Effector memory CD4-positive, alpha-beta T cell (primary cell): ENCODE data around the gene CATSPER4.
A peak's percentile ranks its signal among the peaks of the same experiment; 100 is the strongest.
"Not testable (repeated sequence)": the region's sequence is repeated elsewhere in the genome, so short reads cannot be mapped to it uniquely, and the experiment has no call there.

Source experiments
- DNase-seq, 3 donors: peaks; one replicate each; pipeline ENCODE4 v3.0.0-alpha.2; 2020
- H3K27ac ChIP-seq: 2 replicates; pipeline ENCODE4 v1.7.0; 2013; ENCODE audit warnings: mild to moderate bottlenecking, low read length, moderate library complexity; ENCODE audit not compliant: insufficient read depth, poor library complexity, severe bottlenecking
- H3K27me3 ChIP-seq: replicated peaks from 2 replicates; pipeline ENCODE4 v1.7.0; 2013; ENCODE audit warnings: mild to moderate bottlenecking, low read length; ENCODE audit not compliant: insufficient read depth, control insufficient read depth, poor library complexity, severe bottlenecking
- H3K36me3 ChIP-seq: 2 replicates; pipeline ENCODE4 v1.7.0; 2013; ENCODE audit warnings: mild to moderate bottlenecking, low read length, moderate library complexity; ENCODE audit not compliant: control insufficient read depth, insufficient read depth
- H3K4me1 ChIP-seq: 2 replicates; pipeline ENCODE4 v1.7.0; 2013; ENCODE audit warnings: low read length, mild to moderate bottlenecking; ENCODE audit not compliant: control insufficient read depth, insufficient read depth, poor library complexity, severe bottlenecking
- H3K4me3 ChIP-seq: 2 replicates; pipeline ENCODE4 v1.7.0; 2013; ENCODE audit warnings: low read length, low read depth, mild to moderate bottlenecking; ENCODE audit not compliant: insufficient read depth, poor library complexity, severe bottlenecking
- H3K9me3 ChIP-seq: 2 replicates; pipeline ENCODE4 v1.7.0; 2013; ENCODE audit warnings: mild to moderate bottlenecking, low read length, moderate library complexity; ENCODE audit not compliant: control insufficient read depth

CATSPER4 gene

GRCh38 chr1:26218906-26219494 lies 28.6 kb downstream of the CATSPER4 start:
- no peaks in the 10 kb centered on the region for H3K27me3 ChIP-seq
- DNase-seq, result no peak
- no peaks in the 10 kb centered on the region for H3K9me3 ChIP-seq
- H3K36me3 ChIP-seq, result no peaks in the 10 kb centered on the region
- H3K27ac ChIP-seq, result no peak overlapping the region
- H3K4me1 ChIP-seq, result no peaks in the 10 kb centered on the region
- H3K4me3 ChIP-seq, result no peak overlapping the region

- Histone ChIP-seq H3K4me3 (no peak overlapping the region), H3K9me3 (no peaks in the 10 kb centered on the region), H3K27me3 (peaks cover 6% of the 10 kb centered on the region), H3K27ac (no peak overlapping the region), H3K36me3 (no peaks in the 10 kb centered on the region), H3K4me1 (peaks cover 2% of the 10 kb centered on the region)
- DNase-seq, result no peak
Observed at GRCh38 chr1:26220199-26220912, 30.0 kb downstream of the CATSPER4 start.

- peaks cover 8% of the 10 kb centered on the region for H3K27me3 ChIP-seq
- H3K9me3 ChIP-seq, result no peaks in the 10 kb centered on the region
- no peak for DNase-seq
- no peak overlapping the region for H3K27ac ChIP-seq
- H3K4me3 ChIP-seq, result no peak overlapping the region
- H3K36me3 ChIP-seq, result no peaks in the 10 kb centered on the region
- H3K4me1 ChIP-seq, result peaks cover 7% of the 10 kb centered on the region
Observed at GRCh38 chr1:26221094-26221493, 30.7 kb downstream of the CATSPER4 start.

- no peaks in the 10 kb centered on the region for H3K9me3 ChIP-seq
- H3K4me3 ChIP-seq, result no peak overlapping the region
- H3K27ac ChIP-seq, result no peak overlapping the region
- peaks cover 7% of the 10 kb centered on the region for H3K4me1 ChIP-seq
- H3K27me3 ChIP-seq, result peaks cover 8% of the 10 kb centered on the region
- no peak for DNase-seq
- no peaks in the 10 kb centered on the region for H3K36me3 ChIP-seq
Observed at GRCh38 chr1:26224606-26225005, 34.2 kb downstream of the CATSPER4 start.

- DNase-seq, result peak; percentile 7 to 35 (median 15)
- no peaks in the 10 kb centered on the region for H3K36me3 ChIP-seq
- H3K4me3 ChIP-seq, result peak overlapping the region; percentile 40
- H3K27me3 ChIP-seq, result peaks cover 8% of the 10 kb centered on the region
- no peak overlapping the region for H3K27ac ChIP-seq
- peaks cover 7% of the 10 kb centered on the region for H3K4me1 ChIP-seq
- H3K9me3 ChIP-seq, result no peaks in the 10 kb centered on the region
Observed at GRCh38 chr1:26225033-26225831, 34.8 kb downstream of the CATSPER4 start.

- not testable (repeated sequence) for H3K4me3 ChIP-seq, H3K9me3 ChIP-seq, H3K36me3 ChIP-seq, DNase-seq, H3K27ac ChIP-seq, H3K27me3 ChIP-seq
- H3K4me1 ChIP-seq, result peaks cover 10% of the 10 kb centered on the region
Observed at GRCh38 chr1:26230682-26231081, 40.3 kb downstream of the CATSPER4 start.

GRCh38 chr1:26233903-26234643 lies 43.7 kb downstream of the CATSPER4 start, which contains the start of gene CEP85:
CEP85 (plus strand) TSS chr1:26234200; CDS start chr1:26239784, 5,584 bp downstream.
- Histone ChIP-seq H3K27ac (peak within 1 kb of the TSS; percentile 84), H3K4me1 (peaks cover 9% of the 10 kb centered on the region), H3K9me3 (no peaks in the 10 kb centered on the region), H3K4me3 (peak within 1 kb of the TSS; percentile 88), H3K27me3 (no peaks in the 10 kb centered on the region), H3K36me3 (no peaks in the 10 kb centered on the region)
- peak; percentile 96 to 99 (median 97) for DNase-seq

DNA sequence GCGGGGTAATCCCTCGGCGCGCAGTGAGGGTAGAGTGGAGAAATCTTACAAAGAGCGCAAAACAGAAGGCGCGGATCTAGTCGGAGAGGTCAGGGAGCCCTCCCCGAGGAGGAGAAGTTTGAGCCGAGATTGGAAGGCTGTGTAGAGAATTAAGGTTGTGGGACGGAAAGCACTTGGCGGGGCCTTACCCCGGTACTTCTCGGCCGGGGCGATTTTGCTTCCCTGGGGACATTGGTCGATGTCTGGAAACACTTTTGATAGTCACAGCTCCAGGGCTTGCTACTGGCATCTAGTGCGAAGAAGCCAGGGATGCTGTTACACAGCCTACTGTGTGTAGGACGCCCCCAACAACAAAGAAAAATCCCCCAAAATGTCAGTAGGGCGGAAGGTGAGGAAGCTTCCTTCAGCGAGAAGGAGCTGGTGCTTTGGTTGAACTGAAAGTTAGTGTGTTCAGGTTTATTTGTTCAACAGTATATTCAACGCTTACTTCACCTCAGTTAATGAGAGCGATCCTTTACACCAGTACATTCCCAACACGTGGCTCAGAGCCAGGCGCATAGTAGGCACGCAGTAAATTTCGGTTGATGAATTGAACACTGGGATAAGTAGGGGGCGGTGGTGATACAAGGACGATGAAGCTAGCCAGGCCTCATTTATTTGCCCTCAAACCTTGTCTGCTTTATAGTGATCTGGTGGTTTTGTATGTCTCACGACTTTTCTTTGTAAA lies 44.4 kb downstream of the CATSPER4 start:
- Histone ChIP-seq H3K27me3 (no peaks in the 10 kb centered on the region), H3K4me3 (peak overlapping the region; percentile 88), H3K9me3 (no peaks in the 10 kb centered on the region), H3K4me1 (peaks cover 9% of the 10 kb centered on the region), H3K27ac (peak overlapping the region; percentile 84), H3K36me3 (no peaks in the 10 kb centered on the region)
- no peak for DNase-seq

GRCh38 chr1:26237230-26237966 lies 47.0 kb downstream of the CATSPER4 start:
- DNase-seq, result no peak
- H3K4me3 ChIP-seq, result no peak overlapping the region

More at GRCh38 chr1:26237230-26237966, 47.0 kb downstream of the CATSPER4 start:
- Histone ChIP-seq H3K36me3 (peaks cover 5% of the 10 kb centered on the region), H3K27me3 (no peaks in the 10 kb centered on the region), H3K9me3 (no peaks in the 10 kb centered on the region), H3K27ac (no peak overlapping the region), H3K4me1 (peaks cover 9% of the 10 kb centered on the region)
